Neural progenitor cell (in vitro differentiated cells): Measurements from ENCODE around the gene SCN10A.

Experiments used
- CTCF ChIP-seq: fragments of 200-600 bp; sonication (generic); IDR thresholded peaks from 2 replicates; pipeline ENCODE4 v1.5.1; 2017; ENCODE audit warnings: antibody characterized with exemption, mild to moderate bottlenecking
- EZH2 ChIP-seq: fragments of 200-600 bp; sonication (generic); IDR thresholded peaks from 2 replicates; pipeline ENCODE4 v1.6.1; 2017; ENCODE audit warnings: antibody characterized with exemption, mild to moderate bottlenecking, moderate library complexity

- TF ChIP-seq CTCF: no peak
- no peak for TF ChIP-seq EZH2
Observed at GRCh38 chr3:38728008-38728407, 88.0 kb downstream of the SCN10A start.
